Measurements from ENCODE around the gene SEC24B.

SEC24B gene

GRCh38 chr4:109433205-109434006 lies at the start of gene SEC24B:
TSS of gene SEC24B (plus strand) at chr4:109433815. CDS start at chr4:109433870, 55 bp downstream.
- H3K27ac ChIP-seq, result peak within 1 kb of the TSS; percentile 72 to 99 (median 95)
- H3K4me3 ChIP-seq, result peak within 1 kb of the TSS; percentile 75 to 93 (median 87)

- Histone ChIP-seq H3K4me3 (no peak overlapping the region), H3K27ac (no peak overlapping the region)
Measured at GRCh38 chr4:109383823-109384222, 49.8 kb upstream of the SEC24B start.

GRCh38 chr4:109385260-109385659 lies 48.4 kb upstream of the SEC24B start:
- Histone ChIP-seq H3K4me3 (no peak overlapping the region), H3K27ac (no peak overlapping the region)

- no peak overlapping the region for H3K4me3 ChIP-seq
- no peak overlapping the region for H3K27ac ChIP-seq
Measured at GRCh38 chr4:109389369-109390114, 44.1 kb upstream of the SEC24B start.

- Histone ChIP-seq H3K4me3 (no peak overlapping the region), H3K27ac (no peak overlapping the region)
Measured at GRCh38 chr4:109390115-109390768, 43.4 kb upstream of the SEC24B start.

GRCh38 chr4:109395694-109396093 lies 37.9 kb upstream of the SEC24B start:
- no peak overlapping the region for H3K4me3 ChIP-seq
- no peak overlapping the region for H3K27ac ChIP-seq

GRCh38 chr4:109398928-109399327 lies 34.7 kb upstream of the SEC24B start:
- Histone ChIP-seq H3K4me3 (no peak overlapping the region), H3K27ac (no peak overlapping the region)

- H3K4me3 ChIP-seq, result no peak overlapping the region
- no peak overlapping the region for H3K27ac ChIP-seq
Measured at GRCh38 chr4:109406337-109406931, 27.2 kb upstream of the SEC24B start.

- no peak overlapping the region for H3K4me3 ChIP-seq
- H3K27ac ChIP-seq, result no peak overlapping the region
Measured at GRCh38 chr4:109407027-109407737, 26.4 kb upstream of the SEC24B start.

- no peak overlapping the region for H3K27ac ChIP-seq
- no peak overlapping the region for H3K4me3 ChIP-seq
Measured at GRCh38 chr4:109408711-109409110, 24.9 kb upstream of the SEC24B start.

- H3K27ac ChIP-seq, result no peak overlapping the region
- no peak overlapping the region for H3K4me3 ChIP-seq
Measured at GRCh38 chr4:109410226-109410625, 23.4 kb upstream of the SEC24B start.

GRCh38 chr4:109410776-109411175 lies 22.8 kb upstream of the SEC24B start:
- no peak overlapping the region for H3K27ac ChIP-seq
- H3K4me3 ChIP-seq, result no peak overlapping the region

GRCh38 chr4:109411964-109412363 lies 21.7 kb upstream of the SEC24B start:
- Histone ChIP-seq H3K27ac (peak overlapping the region in 1 of 21 experiments; percentile 3), H3K4me3 (no peak overlapping the region)

- H3K27ac ChIP-seq, result no peak overlapping the region
Measured at GRCh38 chr4:109412776-109413175, 20.8 kb upstream of the SEC24B start.

GRCh38 chr4:109414938-109415337 lies 18.7 kb upstream of the SEC24B start:
- Histone ChIP-seq H3K27ac (no peak overlapping the region), H3K4me3 (no peak overlapping the region)

More at GRCh38 chr4:109412776-109413175, 20.8 kb upstream of the SEC24B start:
- H3K4me3 ChIP-seq, result no peak overlapping the region

- Histone ChIP-seq H3K4me3 (no peak overlapping the region), H3K27ac (no peak overlapping the region)
Measured at GRCh38 chr4:109418588-109418987, 15.0 kb upstream of the SEC24B start.

GRCh38 chr4:109419679-109420078 lies 13.9 kb upstream of the SEC24B start:
- Histone ChIP-seq H3K4me3 (no peak overlapping the region), H3K27ac (no peak overlapping the region)

GRCh38 chr4:109424093-109424841 lies 9.3 kb upstream of the SEC24B start:
- H3K27ac ChIP-seq, result no peak overlapping the region
- H3K4me3 ChIP-seq, result no peak overlapping the region

- H3K4me3 ChIP-seq, result no peak overlapping the region
- no peak overlapping the region for H3K27ac ChIP-seq
Measured at GRCh38 chr4:109425405-109425804, 8.2 kb upstream of the SEC24B start.

All from skin epidermis (tissue), 12 donors.